HEK293 (cell line): ENCODE data around the gene PSRC1.
A peak's percentile ranks its signal among the peaks of the same experiment; 100 is the strongest.

Experiments used
- CTCF ChIA-PET: fragments of 350-600 bp; formaldehyde crosslinking; extraction: SDS; loops from one replicate; lab custom pipeline; 2021; ENCODE audit warnings: antibody characterized with exemption; lab: Yijun Ruan, JAX
- POLR2A ChIA-PET: fragments of 300-600 bp; formaldehyde crosslinking; extraction: SDS; loops from one replicate; lab custom pipeline; 2020; ENCODE audit warnings: antibody characterized with exemption, inconsistent platforms; lab: Yijun Ruan, JAX
- H3K27ac ChIP-seq: fragments of 200-500 bp; sonication (Bioruptor generic); 2 replicates; pipeline ENCODE4 v1.5.1; 2014; ENCODE audit warnings: low read depth, low read length, control low read depth, inconsistent platforms; ENCODE audit errors: extremely low read depth
- H3K36me3 ChIP-seq, 2 experiments: fragments of 200-500 bp in 1 of 2; sonication (Bioruptor generic) in 1 of 2; 1 replicate in 1 of 2; 2 replicates in 1 of 2; pipeline ENCODE4 v1.5.1; 2014 to 2017; ENCODE audit warnings: inconsistent platforms in 2 of 2, low read length in 2 of 2; ENCODE audit not compliant: control insufficient read depth in 2 of 2, insufficient read depth in 1 of 2
- H3K4me1 ChIP-seq: fragments of 200-500 bp; sonication (Bioruptor generic); 2 replicates; pipeline ENCODE4 v1.5.1; 2014; ENCODE audit warnings: mild to moderate bottlenecking, low read length, inconsistent platforms; ENCODE audit not compliant: control insufficient read depth, insufficient read depth
- H3K4me3 ChIP-seq: 2 replicates; pipeline ENCODE4 v1.5.1; 2011; ENCODE audit warnings: low read depth, mild to moderate bottlenecking, control low read depth, low read length, moderate library complexity
- H3K9me3 ChIP-seq: fragments of 200-500 bp; sonication (Bioruptor generic); 2 replicates; pipeline ENCODE4 v1.5.1; 2014; ENCODE audit warnings: low read depth, low read length, inconsistent platforms; ENCODE audit not compliant: control insufficient read depth, insufficient read depth
- CTCF ChIP-seq: fragments of 450-650 bp; formaldehyde crosslinking; IDR thresholded peaks from 2 replicates; pipeline ENCODE4 v1.5.1; 2016; ENCODE audit warnings: missing biosample characterization, missing genetic modification characterization
- EGR2 ChIP-seq: fragments of 450-650 bp; formaldehyde crosslinking; IDR thresholded peaks from 2 replicates; pipeline ENCODE4 v1.5.1; 2016; ENCODE audit warnings: low read depth, missing biosample characterization, missing genetic modification characterization
- GLIS1 ChIP-seq: fragments of 450-650 bp; formaldehyde crosslinking; IDR thresholded peaks from 2 replicates; pipeline ENCODE4 v1.5.1; 2016; ENCODE audit warnings: missing biosample characterization, missing genetic modification characterization
- IKZF3 ChIP-seq: fragments of 450-650 bp; IDR thresholded peaks from 2 replicates; pipeline ENCODE4 v1.5.0; 2018; ENCODE audit warnings: missing biosample characterization, mild to moderate bottlenecking, missing genetic modification characterization, moderate library complexity
- KLF17 ChIP-seq: fragments of 450-650 bp; formaldehyde crosslinking; IDR thresholded peaks from 2 replicates; pipeline ENCODE4 v1.5.1; 2016; ENCODE audit warnings: missing biosample characterization, missing genetic modification characterization
- KLF7 ChIP-seq: fragments of 450-650 bp; formaldehyde crosslinking; IDR thresholded peaks from 2 replicates; pipeline ENCODE4 v1.5.1; 2016; ENCODE audit warnings: missing biosample characterization, missing genetic modification characterization, borderline replicate concordance
- MEIS1 ChIP-seq: sonication (generic); formaldehyde crosslinking; IDR thresholded peaks from 2 replicates; pipeline ENCODE4 v1.8.1; 2022; ENCODE audit warnings: missing genetic modification reagents, mild to moderate bottlenecking, borderline replicate concordance
- PRDM1 ChIP-seq: fragments of 450-650 bp; formaldehyde crosslinking; IDR thresholded peaks from 2 replicates; pipeline ENCODE4; 2016; ENCODE audit warnings: missing biosample characterization, missing genetic modification characterization
- PRDM10 ChIP-seq: fragments of 450-650 bp; formaldehyde crosslinking; IDR thresholded peaks from 2 replicates; pipeline ENCODE4 v1.5.1; 2016; ENCODE audit warnings: missing biosample characterization, missing genetic modification characterization
- PRDM4 ChIP-seq: fragments of 450-650 bp; formaldehyde crosslinking; IDR thresholded peaks from 2 replicates; pipeline ENCODE4 v1.5.1; 2017; ENCODE audit warnings: missing biosample characterization, missing genetic modification characterization
- SP2 ChIP-seq: fragments of 450-650 bp; formaldehyde crosslinking; IDR thresholded peaks from 2 replicates; pipeline ENCODE4 v1.5.1; 2016; ENCODE audit warnings: missing biosample characterization, missing genetic modification characterization
- SP7 ChIP-seq: fragments of 450-650 bp; formaldehyde crosslinking; IDR thresholded peaks from 2 replicates; pipeline ENCODE4 v1.5.1; 2016; ENCODE audit warnings: missing biosample characterization, missing genetic modification characterization
- WT1 ChIP-seq: fragments of 450-650 bp; formaldehyde crosslinking; IDR thresholded peaks from 2 replicates; pipeline ENCODE4 v1.5.1; 2016; ENCODE audit warnings: missing biosample characterization, missing genetic modification characterization
- ZBTB48 ChIP-seq: fragments of 450-650 bp; formaldehyde crosslinking; IDR thresholded peaks from 2 replicates; pipeline ENCODE4 v1.5.1; 2016; ENCODE audit warnings: missing biosample characterization, missing genetic modification characterization
- ZFP37 ChIP-seq: fragments of 450-650 bp; formaldehyde crosslinking; IDR thresholded peaks from 2 replicates; pipeline ENCODE4 v1.5.1; 2016; ENCODE audit warnings: missing biosample characterization, missing genetic modification characterization
- ZFP69B ChIP-seq: fragments of 450-650 bp; formaldehyde crosslinking; IDR thresholded peaks from 2 replicates; pipeline ENCODE4 v1.5.1; 2016; ENCODE audit warnings: missing biosample characterization, missing genetic modification characterization
- ZNF2 ChIP-seq: fragments of 450-650 bp; formaldehyde crosslinking; IDR thresholded peaks from 2 replicates; pipeline ENCODE4 v1.5.1; 2016; ENCODE audit warnings: missing biosample characterization, missing genetic modification characterization
- ZNF362 ChIP-seq: fragments of 450-650 bp; formaldehyde crosslinking; IDR thresholded peaks from 2 replicates; pipeline ENCODE4 v1.5.1; 2016; ENCODE audit warnings: missing biosample characterization, missing genetic modification characterization
- ZNF404 ChIP-seq: fragments of 450-650 bp; formaldehyde crosslinking; IDR thresholded peaks from 2 replicates; pipeline ENCODE4 v1.5.1; 2017; ENCODE audit warnings: missing biosample characterization, missing genetic modification characterization
- ZNF561 ChIP-seq: fragments of 450-650 bp; IDR thresholded peaks from 2 replicates; pipeline ENCODE4 v1.5.1; 2018; ENCODE audit warnings: missing biosample characterization, missing genetic modification characterization, borderline replicate concordance
- ZNF571 ChIP-seq: fragments of 450-650 bp; formaldehyde crosslinking; IDR thresholded peaks from 2 replicates; pipeline ENCODE4 v1.5.0; 2017; ENCODE audit warnings: missing biosample characterization, missing genetic modification characterization
- ZNF654 ChIP-seq: fragments of 450-650 bp; formaldehyde crosslinking; IDR thresholded peaks from 2 replicates; pipeline ENCODE4 v1.5.1; 2016; ENCODE audit warnings: low read depth, missing biosample characterization, missing genetic modification characterization
- ZNF692 ChIP-seq: fragments of 450-650 bp; formaldehyde crosslinking; IDR thresholded peaks from 2 replicates; pipeline ENCODE4 v1.5.1; 2016; ENCODE audit warnings: missing biosample characterization, missing genetic modification characterization

The PSRC1 gene

GRCh38 chr1:109279615-109280278, 3.2 kb downstream of the PSRC1 start (continued):
- TF ChIP-seq ZBTB48 (tag by site-specific recombination) (no peak), KLF17 (tag by site-specific recombination) (no peak), ZNF561 (tag by site-specific recombination) (no peak), MEIS1 (CRISPR knock-in tag) (no peak), PRDM4 (tag by site-specific recombination) (no peak)

GRCh38 chr1:109277434-109278204, 5.3 kb downstream of the PSRC1 start:
- Histone ChIP-seq H3K36me3 (peaks cover 8 to 52% of the 10 kb centered on the region in 2 experiments), H3K4me3 (no peak overlapping the region), H3K9me3 (no peaks in the 10 kb centered on the region), H3K27ac (no peak overlapping the region), H3K4me1 (peaks cover 10% of the 10 kb centered on the region)
- ChIA-PET POLR2A (interaction anchor here (0.7 to 3.9 kb wide), 7 partner anchors 23 to 255 kb away, joined by 3 to 30 read pairs (median 3); partner anchors contain the start of gene SORT1), CTCF (interaction anchor here (0.5 to 5.5 kb wide), 30 partner anchors 10 to 255 kb away, joined by 3 to 126 read pairs (median 4); partner anchors contain the start of genes CYB561D1, PSMA5 and SORT1)
- TF ChIP-seq ZNF571, result no peak
- no peak for TF ChIP-seq PRDM1 (tag by site-specific recombination)
- peak; percentile 53 for TF ChIP-seq ZNF654 (tag by site-specific recombination)
- no peak; the same call in 1 of the 2 replicates for TF ChIP-seq PRDM10 (tag by site-specific recombination)
- no peak for TF ChIP-seq KLF7 (tag by site-specific recombination)
- TF ChIP-seq ZFP37, result 0 out of 2 replicates have a peak, but pooled peaks have one; percentile 34
- TF ChIP-seq IKZF3 (tag by site-specific recombination), result no peak
- peak; percentile 43; the same call in 1 of the 2 replicates for TF ChIP-seq ZFP69B (tag by site-specific recombination)
- TF ChIP-seq EGR2 (tag by site-specific recombination), result peak; percentile 62
- no peak for TF ChIP-seq ZNF362
- TF ChIP-seq WT1, result no peak
- TF ChIP-seq SP2 (tag by site-specific recombination), result 0 out of 2 replicates have a peak, but pooled peaks have one; percentile 12
- 0 out of 2 replicates have a peak, but pooled peaks have one; percentile 45 for TF ChIP-seq ZNF2 (tag by site-specific recombination)
- TF ChIP-seq SP7 (tag by site-specific recombination), result 0 out of 2 replicates have a peak, but pooled peaks have one; percentile 26
- no peak for TF ChIP-seq ZNF404
- TF ChIP-seq CTCF (tag by site-specific recombination), result peak; percentile 89
- TF ChIP-seq ZNF692 (tag by site-specific recombination), result 0 out of 2 replicates have a peak, but pooled peaks have one; percentile 75
- 0 out of 2 replicates have a peak, but pooled peaks have one; percentile 11 for TF ChIP-seq GLIS1 (tag by site-specific recombination)
